GM19043 (cell line): ENCODE data around the gene ZNF407.
A peak's percentile ranks its signal among the peaks of the same experiment; 100 is the strongest.

Experiments
- ATAC-seq: cut with Tn5 transposase; IDR thresholded peaks from one replicate; pipeline ENCODE4 v1.9.1; 2021; ENCODE audit warnings: low read depth; ENCODE audit not compliant: unreplicated experiment

The ZNF407 gene

GRCh38 chr18:74857901-74858300 is 260.2 kb downstream of the ZNF407 start:
- ATAC-seq: no peak

GRCh38 chr18:74861154-74861553 is 263.5 kb downstream of the ZNF407 start:
- no peak for ATAC-seq

GRCh38 chr18:74862094-74862493 is 264.4 kb downstream of the ZNF407 start:
- ATAC-seq: no peak

GRCh38 chr18:74866577-74866976 is 268.9 kb downstream of the ZNF407 start:
- ATAC-seq: no peak

GRCh38 chr18:74868461-74868860 is 270.8 kb downstream of the ZNF407 start:
- no peak for ATAC-seq

GRCh38 chr18:74869904-74870863 is 272.5 kb downstream of the ZNF407 start:
- ATAC-seq: peak; percentile 88

GRCh38 chr18:74870950-74871349 is 273.3 kb downstream of the ZNF407 start:
- peak; percentile 4 for ATAC-seq

GRCh38 chr18:74873629-74874028 is 276.0 kb downstream of the ZNF407 start:
- no peak for ATAC-seq

GRCh38 chr18:74874351-74874750 is 276.7 kb downstream of the ZNF407 start:
- ATAC-seq: no peak

- no peak for ATAC-seq
Measured at GRCh38 chr18:74876630-74877243, 279.1 kb downstream of the ZNF407 start.

GRCh38 chr18:74878267-74878666 is 280.6 kb downstream of the ZNF407 start:
- no peak for ATAC-seq

- ATAC-seq: no peak
Measured at GRCh38 chr18:74880706-74881278, 283.1 kb downstream of the ZNF407 start.

GRCh38 chr18:74892066-74892627 is 294.5 kb downstream of the ZNF407 start:
- no peak for ATAC-seq

- no peak for ATAC-seq
Measured at GRCh38 chr18:74895686-74896085, 298.0 kb downstream of the ZNF407 start.

GRCh38 chr18:74896390-74896991 is 298.8 kb downstream of the ZNF407 start:
- ATAC-seq: peak; percentile 95

- ATAC-seq: no peak
Measured at GRCh38 chr18:74897971-74898657, 300.4 kb downstream of the ZNF407 start.

GRCh38 chr18:74898965-74899364 is 301.3 kb downstream of the ZNF407 start:
- no peak for ATAC-seq

GRCh38 chr18:74899554-74899953 is 301.9 kb downstream of the ZNF407 start:
- ATAC-seq: no peak

- no peak for ATAC-seq
Measured at GRCh38 chr18:74901362-74902146, 303.9 kb downstream of the ZNF407 start.

- no peak for ATAC-seq
Measured at GRCh38 chr18:74902147-74902455, 304.4 kb downstream of the ZNF407 start.
